Parathyroid adenoma (tissue), 2 donors: ENCODE measurements around the gene FMOD.

Source experiments
- H2AFZ ChIP-seq: fragments of 300-600 bp; sonication (generic); one replicate; pipeline ENCODE4 v1.7.0; 2017; ENCODE audit warnings: antibody characterized with exemption, mild to moderate bottlenecking
- H3K27ac ChIP-seq: fragments of 300-600 bp; sonication (generic); one replicate; pipeline ENCODE4 v1.7.0; 2017
- H3K27me3 ChIP-seq: fragments of 300-600 bp; sonication (generic); one replicate; pipeline ENCODE4 v1.7.0; 2017; ENCODE audit warnings: low read length; ENCODE audit not compliant: control insufficient read depth, insufficient read depth
- H3K36me3 ChIP-seq: fragments of 300-600 bp; sonication (generic); one replicate; pipeline ENCODE4 v1.7.0; 2017; ENCODE audit warnings: low read length; ENCODE audit not compliant: control insufficient read depth, insufficient read depth
- H3K4me1 ChIP-seq: fragments of 300-600 bp; sonication (generic); one replicate; pipeline ENCODE4 v1.7.0; 2017; ENCODE audit warnings: control low read depth
- H3K4me2 ChIP-seq: fragments of 300-600 bp; sonication (generic); one replicate; pipeline ENCODE4 v1.7.0; 2017; ENCODE audit warnings: low read length
- H3K4me3 ChIP-seq: fragments of 300-600 bp; sonication (generic); one replicate; pipeline ENCODE4 v1.7.0; 2017; ENCODE audit warnings: low read depth, low read length
- H3K79me2 ChIP-seq: fragments of 300-600 bp; sonication (generic); one replicate; pipeline ENCODE4 v1.7.0; 2017; ENCODE audit warnings: control low read depth
- H3K9ac ChIP-seq: fragments of 300-600 bp; sonication (generic); one replicate; pipeline ENCODE4 v1.7.0; 2017; ENCODE audit warnings: mild to moderate bottlenecking
- H3K9me3 ChIP-seq: fragments of 300-600 bp; sonication (generic); one replicate; pipeline ENCODE4 v1.7.0; 2017; ENCODE audit warnings: low read length; ENCODE audit not compliant: control insufficient read depth
- TF ChIP-seq, protein P1 (sequence below): fragments of 300-600 bp; sonication (generic); IDR thresholded peaks from one replicate; pipeline ENCODE4 v1.7.0; 2017; ENCODE audit warnings: antibody characterized with exemption, mild to moderate bottlenecking
- donor health status: primary hyperparathyroidism.

FMOD gene

DNA sequence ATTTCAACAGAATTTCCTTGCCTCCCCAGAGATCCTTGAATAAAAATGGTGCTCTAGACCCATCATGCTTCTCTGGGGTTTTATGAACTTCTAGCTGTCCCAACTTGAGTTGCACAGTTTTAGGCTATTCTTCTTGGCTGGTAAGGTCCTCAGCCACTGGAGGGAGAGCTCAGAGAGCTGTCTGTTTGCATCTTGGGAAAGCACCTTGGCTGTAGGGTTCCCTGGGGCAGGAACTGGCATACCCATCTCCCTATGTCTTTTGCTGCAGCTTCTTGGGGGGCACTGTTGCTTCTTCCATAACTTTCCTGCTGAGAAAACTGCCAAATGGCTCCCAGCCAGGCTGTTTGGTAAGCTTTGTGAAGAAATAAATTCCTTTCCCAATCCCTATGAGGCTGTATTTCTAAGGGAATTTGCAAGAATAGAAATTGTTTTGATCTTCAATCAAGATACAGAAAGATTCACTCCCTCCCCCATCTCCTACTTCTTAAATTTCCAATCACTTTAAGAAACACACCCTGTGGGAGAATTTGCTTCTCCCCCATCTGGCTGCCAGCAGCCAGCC is 8.2 kb upstream of the FMOD start:
- Histone ChIP-seq H3K4me3 (no peak overlapping the region), H3K27me3 (no peaks in the 10 kb centered on the region), H3K9ac (no peak overlapping the region), H3K79me2 (no peaks in the 10 kb centered on the region), H3K9me3 (no peaks in the 10 kb centered on the region), H3K27ac (no peak overlapping the region), H2AFZ (no peak overlapping the region), H3K4me2 (no peak overlapping the region), H3K4me1 (no peaks in the 10 kb centered on the region), H3K36me3 (no peaks in the 10 kb centered on the region)
- TF ChIP-seq, protein P1, sequence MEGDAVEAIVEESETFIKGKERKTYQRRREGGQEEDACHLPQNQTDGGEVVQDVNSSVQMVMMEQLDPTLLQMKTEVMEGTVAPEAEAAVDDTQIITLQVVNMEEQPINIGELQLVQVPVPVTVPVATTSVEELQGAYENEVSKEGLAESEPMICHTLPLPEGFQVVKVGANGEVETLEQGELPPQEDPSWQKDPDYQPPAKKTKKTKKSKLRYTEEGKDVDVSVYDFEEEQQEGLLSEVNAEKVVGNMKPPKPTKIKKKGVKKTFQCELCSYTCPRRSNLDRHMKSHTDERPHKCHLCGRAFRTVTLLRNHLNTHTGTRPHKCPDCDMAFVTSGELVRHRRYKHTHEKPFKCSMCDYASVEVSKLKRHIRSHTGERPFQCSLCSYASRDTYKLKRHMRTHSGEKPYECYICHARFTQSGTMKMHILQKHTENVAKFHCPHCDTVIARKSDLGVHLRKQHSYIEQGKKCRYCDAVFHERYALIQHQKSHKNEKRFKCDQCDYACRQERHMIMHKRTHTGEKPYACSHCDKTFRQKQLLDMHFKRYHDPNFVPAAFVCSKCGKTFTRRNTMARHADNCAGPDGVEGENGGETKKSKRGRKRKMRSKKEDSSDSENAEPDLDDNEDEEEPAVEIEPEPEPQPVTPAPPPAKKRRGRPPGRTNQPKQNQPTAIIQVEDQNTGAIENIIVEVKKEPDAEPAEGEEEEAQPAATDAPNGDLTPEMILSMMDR = no peak

DNA sequence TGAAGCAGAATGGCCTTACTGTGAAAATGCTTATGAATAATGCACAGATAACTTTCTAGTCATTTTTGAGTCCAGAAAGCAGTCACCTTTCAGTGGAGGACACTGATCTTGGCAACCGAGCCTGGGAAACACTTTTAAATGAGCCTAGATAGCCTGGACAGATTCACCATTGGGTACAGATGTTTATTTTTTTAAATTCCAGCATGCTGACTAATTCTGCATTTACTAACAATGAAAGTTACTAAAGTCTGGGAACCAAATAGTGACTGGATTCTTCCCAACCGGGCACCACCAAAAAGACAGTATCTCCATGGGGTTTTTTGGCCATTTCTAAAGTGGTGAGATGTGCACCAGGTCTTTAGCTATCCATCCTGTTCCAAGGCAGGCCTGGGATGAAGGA is 3.3 kb upstream of the FMOD start:
- H3K27me3 ChIP-seq = no peaks in the 10 kb centered on the region
- no peak overlapping the region for H3K27ac ChIP-seq

DNA sequence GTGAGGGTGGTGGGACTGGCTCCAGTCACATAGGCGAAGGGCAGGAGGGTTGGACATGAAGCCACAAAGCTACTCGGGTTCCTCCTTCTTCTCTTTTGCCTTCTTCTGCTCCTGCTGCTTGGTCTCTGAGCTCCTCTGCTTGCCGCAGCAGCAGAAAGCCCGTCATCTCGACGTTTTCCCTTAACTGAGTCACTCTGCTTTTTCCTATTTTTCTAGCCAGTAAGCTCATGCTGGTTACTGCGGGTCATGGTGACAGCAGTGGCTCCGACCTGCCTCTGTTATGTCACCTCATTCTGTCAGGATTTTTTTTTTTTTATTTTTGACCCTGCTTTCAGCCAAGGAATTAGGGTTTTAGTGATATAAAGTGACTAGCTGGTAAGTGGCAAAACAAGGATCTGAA is 2.6 kb upstream of the FMOD start:
- H3K9ac ChIP-seq = no peak overlapping the region
- no peak overlapping the region for H3K27ac ChIP-seq
- H3K4me2 ChIP-seq = no peak overlapping the region
- H3K4me3 ChIP-seq = no peak overlapping the region
- no peak overlapping the region for H2AFZ ChIP-seq
- H3K4me1 ChIP-seq = no peaks in the 10 kb centered on the region
- no peaks in the 10 kb centered on the region for H3K79me2 ChIP-seq
- H3K27me3 ChIP-seq = no peaks in the 10 kb centered on the region
- H3K36me3 ChIP-seq = no peaks in the 10 kb centered on the region
- H3K9me3 ChIP-seq = no peaks in the 10 kb centered on the region
- TF ChIP-seq, protein P1 = no peak

More for the DNA sequence above, 3.3 kb upstream of the FMOD start:
- no peak overlapping the region for H3K9ac ChIP-seq
- no peak overlapping the region for H3K4me3 ChIP-seq
- no peaks in the 10 kb centered on the region for H3K79me2 ChIP-seq
- H3K4me2 ChIP-seq = no peak overlapping the region
- no peaks in the 10 kb centered on the region for H3K4me1 ChIP-seq
- no peaks in the 10 kb centered on the region for H3K36me3 ChIP-seq
- no peaks in the 10 kb centered on the region for H3K9me3 ChIP-seq
- TF ChIP-seq, protein P1 = no peak
- H2AFZ ChIP-seq = no peak overlapping the region

DNA sequence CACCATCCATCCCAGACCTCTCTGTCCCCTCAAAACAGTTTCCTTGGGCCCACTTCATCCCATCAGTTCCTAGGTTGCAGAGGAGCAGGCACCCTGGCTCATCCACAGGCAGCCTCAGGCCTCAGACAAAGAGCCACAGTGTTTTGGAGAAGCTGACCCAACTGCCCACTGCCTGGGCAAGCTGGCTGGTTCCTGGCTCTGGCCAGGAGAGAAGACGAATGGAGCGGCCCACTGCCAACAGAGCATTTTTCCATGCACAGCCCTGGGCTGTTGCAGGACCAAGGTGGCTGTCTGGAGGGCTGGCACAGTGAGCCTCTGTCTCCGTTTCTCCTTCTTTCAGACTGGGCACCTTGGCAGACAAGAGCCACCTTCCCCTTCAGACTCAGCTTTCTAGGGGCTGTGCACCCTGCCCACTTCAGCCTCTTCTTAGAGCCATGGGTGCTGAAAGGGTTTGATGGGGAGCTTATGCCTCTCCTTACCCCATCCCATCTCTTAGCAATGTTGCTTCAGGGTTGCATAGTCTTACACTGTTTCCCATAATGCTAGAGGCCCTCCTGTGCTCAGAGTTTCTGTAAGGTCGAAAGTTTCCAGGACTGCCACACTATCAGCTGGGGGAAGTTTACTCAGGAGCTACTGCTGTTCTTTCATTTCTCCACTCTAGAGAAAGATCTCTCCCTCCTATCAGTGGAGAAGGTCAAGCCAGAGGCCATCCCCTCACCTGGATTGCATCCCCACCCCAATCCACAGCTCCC is 973 bp downstream of the FMOD start:
- H3K4me3 ChIP-seq = no peak overlapping the region
- no peak overlapping the region for H3K27ac ChIP-seq
- no peaks in the 10 kb centered on the region for H3K79me2 ChIP-seq
- H3K4me2 ChIP-seq = no peak overlapping the region
- H3K9ac ChIP-seq = no peak overlapping the region
- H3K27me3 ChIP-seq = no peaks in the 10 kb centered on the region
- H3K4me1 ChIP-seq = no peaks in the 10 kb centered on the region
- H3K9me3 ChIP-seq = no peaks in the 10 kb centered on the region
- TF ChIP-seq, protein P1 = no peak
- H3K36me3 ChIP-seq = no peaks in the 10 kb centered on the region
- no peak overlapping the region for H2AFZ ChIP-seq

DNA sequence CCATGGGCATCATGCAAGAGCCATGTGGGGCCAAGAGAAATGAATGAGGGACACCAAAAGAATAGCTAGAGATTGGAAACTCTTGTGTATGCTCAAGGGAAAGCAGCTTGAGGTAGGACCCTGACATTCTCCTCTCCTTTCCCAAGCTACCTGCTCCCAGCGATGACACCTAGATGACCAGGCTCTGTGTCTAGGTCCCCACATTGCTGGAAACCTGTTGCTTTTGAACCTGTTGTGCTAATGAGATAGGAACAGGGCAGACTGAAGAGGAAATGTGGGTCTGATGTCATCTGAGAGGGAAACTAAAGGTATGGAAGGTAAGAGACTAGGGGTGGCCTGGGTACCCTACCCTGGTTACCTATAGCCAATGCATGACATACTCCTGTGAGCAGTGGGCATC is 1.8 kb downstream of the FMOD start:
- Histone ChIP-seq H3K9ac (no peak overlapping the region), H3K27me3 (no peaks in the 10 kb centered on the region), H3K9me3 (no peaks in the 10 kb centered on the region), H3K36me3 (no peaks in the 10 kb centered on the region), H2AFZ (no peak overlapping the region), H3K4me3 (no peak overlapping the region), H3K4me1 (no peaks in the 10 kb centered on the region), H3K4me2 (no peak overlapping the region), H3K79me2 (no peaks in the 10 kb centered on the region), H3K27ac (no peak overlapping the region)
- TF ChIP-seq, protein P1 = no peak
